CD4-positive, CD25-positive, alpha-beta regulatory T cell (primary cell): Measurements from ENCODE around the gene NCOA1. TPM values are rescaled to one million over a fixed set of nuclear protein-coding genes. Genes with fewer than 3 reads are reported as not detected.
A peak's percentile ranks its signal among the peaks of the same experiment; 100 is the strongest.

ENCODE experiments used
- ATAC-seq, 2 donors: fragments of 150-1000 bp; cut with Tn5 transposase; one replicate each; pipeline ENCODE4 v1.10.0; 2021; ENCODE audit warnings: low read depth in 2 of 2, moderate number of reproducible peaks in 2 of 2, moderate library complexity in 1 of 2
- DNase-seq, 3 donors: peaks; one replicate each; pipeline versions ENCODE4 v3.0.0 to v3.0.0-alpha.2; 2012 to 2022; ENCODE audit warnings: mixed read lengths in 1 of 3
- H3K27ac ChIP-seq: one replicate; pipeline ENCODE4 v1.7.0; 2013; ENCODE audit warnings: mild to moderate bottlenecking, low read length; ENCODE audit not compliant: insufficient read depth, poor library complexity, severe bottlenecking
- H3K27me3 ChIP-seq: one replicate; pipeline ENCODE4 v1.7.0; 2013; ENCODE audit warnings: low read length; ENCODE audit not compliant: control insufficient read depth, insufficient read depth
- H3K36me3 ChIP-seq: one replicate; pipeline ENCODE4 v1.7.0; 2013; ENCODE audit warnings: mild to moderate bottlenecking, low read length, moderate library complexity; ENCODE audit not compliant: control insufficient read depth, insufficient read depth
- H3K4me1 ChIP-seq: 2 replicates; pipeline ENCODE4 v1.7.0; 2013; ENCODE audit warnings: mild to moderate bottlenecking, low read length; ENCODE audit not compliant: insufficient read depth, control insufficient read depth, poor library complexity, severe bottlenecking
- H3K4me3 ChIP-seq: one replicate; pipeline ENCODE4 v1.7.0; 2013; ENCODE audit warnings: low read depth, mild to moderate bottlenecking, low read length, moderate library complexity
- H3K9me3 ChIP-seq, 2 experiments: 1 replicate in 1 of 2; 2 replicates in 1 of 2; pipeline ENCODE4 v1.7.0; 2013; ENCODE audit warnings: low read length in 2 of 2, mild to moderate bottlenecking in 1 of 2, moderate library complexity in 1 of 2; ENCODE audit not compliant: control insufficient read depth in 2 of 2
- H3K27ac Mint-ChIP-seq, 3 donors: one replicate each; pipeline ENCODE4 v1.8.0; 2020 to 2022; ENCODE audit warnings: mild to moderate bottlenecking in 3 of 3, mixed read lengths in 3 of 3, moderate library complexity in 2 of 3
- H3K27me3 Mint-ChIP-seq: one replicate; pipeline ENCODE4 v1.8.0; 2022; ENCODE audit warnings: mild to moderate bottlenecking, mixed read lengths
- H3K36me3 Mint-ChIP-seq: one replicate; pipeline ENCODE4 v1.8.0; 2020; ENCODE audit warnings: mixed read lengths
- H3K4me1 Mint-ChIP-seq, 4 donors: one replicate each; pipeline ENCODE4 v1.8.0; 2020 to 2022; ENCODE audit warnings: mixed read lengths in 4 of 4, mild to moderate bottlenecking in 1 of 4
- H3K4me3 Mint-ChIP-seq, 4 donors: one replicate each; pipeline ENCODE4 v1.8.0; 2020 to 2022; ENCODE audit warnings: mild to moderate bottlenecking in 4 of 4, mixed read lengths in 4 of 4, moderate library complexity in 3 of 4
- H3K9me3 Mint-ChIP-seq, 7 donors: one replicate each; pipeline ENCODE4 v1.8.0; 2020 to 2022; ENCODE audit warnings: mixed read lengths in 7 of 7, mild to moderate bottlenecking in 3 of 7, moderate library complexity in 2 of 7
- polyA plus RNA-seq, 4 donors: library from polyadenylated mRNA; unstranded; fragments of 300-500 nt; fragmentation: Illumina TruSeq; gene quantifications; one replicate each; pipeline ENCODE4 v1.2.3, GENCODE V29; 2021
- total RNA-seq: library from RNA; stranded (reverse); gene quantifications from one replicate; pipeline ENCODE4 v1.2.3, GENCODE V29; 2022

Gene NCOA1
- total RNA-seq: 53.6 TPM
- polyA plus RNA-seq: 10 to 100 TPM in 3 of 4 donors, 1 to 10 TPM in 1; 9.0 to 20.9 (median 12.7) TPM

- Histone ChIP-seq H3K27ac (peak within 1 kb of the TSS; percentile 90), H3K27me3 (no peaks in the 10 kb centered on the region), H3K9me3 (no peaks in the 10 kb centered on the region), H3K4me1 (peaks cover 39% of the 10 kb centered on the region), H3K36me3 (no peaks in the 10 kb centered on the region), H3K4me3 (peak within 1 kb of the TSS; percentile 79)
- no peaks in the 10 kb centered on the region for H3K36me3 Mint-ChIP-seq
- H3K4me1 Mint-ChIP-seq: peaks cover 34 to 55% (median 47%) of the 10 kb centered on the region in 4 donors
- H3K27me3 Mint-ChIP-seq: no peaks in the 10 kb centered on the region
- peak; percentile 86 to 91 (median 87) for DNase-seq
- peak within 1 kb of the TSS; percentile 90 to 96 (median 93) for H3K4me3 Mint-ChIP-seq
- peak within 1 kb of the TSS; percentile 93 to 96 (median 95) for H3K27ac Mint-ChIP-seq
- no peaks in the 10 kb centered on the region for H3K9me3 Mint-ChIP-seq
- ATAC-seq: peak; percentile 83 to 86
Observed at GRCh38 chr2:24490690-24491541, at the start of gene NCOA1. NCOA1 (plus strand) TSS chr2:24491254; CDS start chr2:24658678, 167,424 bp downstream.

GRCh38 chr2:24448797-24449196 lies 42.3 kb upstream of the NCOA1 start:
- Histone ChIP-seq H3K27me3 (peaks cover 2% of the 10 kb centered on the region), H3K9me3 (peaks cover 5 to 13% of the 10 kb centered on the region in 2 experiments), H3K4me3 (no peak overlapping the region), H3K4me1 (no peaks in the 10 kb centered on the region), H3K27ac (no peak overlapping the region), H3K36me3 (no peaks in the 10 kb centered on the region)
- Mint-ChIP-seq H3K4me1 (no peaks in the 10 kb centered on the region), H3K9me3 (peaks cover 0 to 14% (median 5%) of the 10 kb centered on the region in 7 donors), H3K36me3 (no peaks in the 10 kb centered on the region), H3K27ac (no peak overlapping the region), H3K27me3 (peaks cover 26% of the 10 kb centered on the region), H3K4me3 (no peak overlapping the region)
- no peak for DNase-seq
- ATAC-seq: no peak

GRCh38 chr2:24449344-24449743 lies 41.7 kb upstream of the NCOA1 start:
- no peak overlapping the region for H3K27ac Mint-ChIP-seq
- no peaks in the 10 kb centered on the region for H3K4me1 Mint-ChIP-seq

GRCh38 chr2:24451805-24452501 lies 39.1 kb upstream of the NCOA1 start:
- peaks cover 0 to 14% (median 5%) of the 10 kb centered on the region in 7 donors for H3K9me3 Mint-ChIP-seq
- DNase-seq (no peak), ATAC-seq (no peak)
- no peak overlapping the region for H3K4me3 Mint-ChIP-seq
- H3K27me3 Mint-ChIP-seq: peaks cover 31% of the 10 kb centered on the region
- H3K4me3 ChIP-seq: no peak overlapping the region
- no peaks in the 10 kb centered on the region for H3K4me1 Mint-ChIP-seq
- H3K36me3 ChIP-seq: no peaks in the 10 kb centered on the region
- H3K4me1 ChIP-seq: no peaks in the 10 kb centered on the region
- H3K36me3 Mint-ChIP-seq: no peaks in the 10 kb centered on the region
- H3K9me3 ChIP-seq: peaks cover 5 to 13% of the 10 kb centered on the region in 2 experiments
- H3K27ac Mint-ChIP-seq: no peak overlapping the region
- H3K27me3 ChIP-seq: peaks cover 2% of the 10 kb centered on the region
- no peak overlapping the region for H3K27ac ChIP-seq

More at GRCh38 chr2:24449344-24449743, 41.7 kb upstream of the NCOA1 start:
- H3K27me3 Mint-ChIP-seq: peaks cover 27% of the 10 kb centered on the region
- peaks cover 2% of the 10 kb centered on the region for H3K27me3 ChIP-seq
- no peaks in the 10 kb centered on the region for H3K4me1 ChIP-seq
- no peak overlapping the region for H3K4me3 Mint-ChIP-seq
- DNase-seq (no peak), ATAC-seq (no peak)
- H3K27ac ChIP-seq: no peak overlapping the region
- H3K4me3 ChIP-seq: no peak overlapping the region
- H3K9me3 Mint-ChIP-seq: peaks cover 0 to 14% (median 5%) of the 10 kb centered on the region in 7 donors
- H3K36me3 Mint-ChIP-seq: no peaks in the 10 kb centered on the region
- H3K36me3 ChIP-seq: no peaks in the 10 kb centered on the region
- H3K9me3 ChIP-seq: peaks cover 5 to 13% of the 10 kb centered on the region in 2 experiments

- Histone ChIP-seq H3K4me3 (no peak overlapping the region), H3K27ac (no peak overlapping the region), H3K9me3 (peaks cover 5 to 13% of the 10 kb centered on the region in 2 experiments), H3K36me3 (no peaks in the 10 kb centered on the region), H3K27me3 (peaks cover 2% of the 10 kb centered on the region), H3K4me1 (no peaks in the 10 kb centered on the region)
- Mint-ChIP-seq H3K27ac (no peak overlapping the region), H3K27me3 (peaks cover 28% of the 10 kb centered on the region), H3K4me3 (no peak overlapping the region), H3K9me3 (peaks cover 0 to 14% (median 5%) of the 10 kb centered on the region in 7 donors), H3K4me1 (no peaks in the 10 kb centered on the region), H3K36me3 (no peaks in the 10 kb centered on the region)
- ATAC-seq (no peak), DNase-seq (no peak)
Observed at GRCh38 chr2:24452502-24452885, 38.6 kb upstream of the NCOA1 start.

GRCh38 chr2:24453379-24454073 lies 37.5 kb upstream of the NCOA1 start:
- no peak overlapping the region for H3K27ac ChIP-seq
- Mint-ChIP-seq H3K9me3 (peaks cover 0 to 10% (median 5%) of the 10 kb centered on the region in 7 donors), H3K36me3 (no peaks in the 10 kb centered on the region), H3K4me3 (no peak overlapping the region), H3K4me1 (no peaks in the 10 kb centered on the region), H3K27ac (no peak overlapping the region), H3K27me3 (peaks cover 25% of the 10 kb centered on the region)
- H3K27me3 ChIP-seq: peaks cover 2% of the 10 kb centered on the region
- no peak overlapping the region for H3K4me3 ChIP-seq
- ATAC-seq: no peak
- H3K4me1 ChIP-seq: no peaks in the 10 kb centered on the region
- H3K36me3 ChIP-seq: no peaks in the 10 kb centered on the region
- DNase-seq: no peak
- H3K9me3 ChIP-seq: peaks cover 5 to 11% of the 10 kb centered on the region in 2 experiments

- Mint-ChIP-seq H3K27ac (no peak overlapping the region), H3K4me3 (no peak overlapping the region), H3K9me3 (peaks cover 0 to 9% (median 5%) of the 10 kb centered on the region in 7 donors), H3K4me1 (no peaks in the 10 kb centered on the region), H3K36me3 (no peaks in the 10 kb centered on the region), H3K27me3 (peaks cover 30% of the 10 kb centered on the region)
- no peak overlapping the region for H3K27ac ChIP-seq
- no peak overlapping the region for H3K4me3 ChIP-seq
- no peaks in the 10 kb centered on the region for H3K4me1 ChIP-seq
- ATAC-seq (no peak), DNase-seq (no peak)
- H3K9me3 ChIP-seq: peaks cover 4 to 5% of the 10 kb centered on the region in 2 experiments
- H3K36me3 ChIP-seq: no peaks in the 10 kb centered on the region
- H3K27me3 ChIP-seq: peaks cover 2% of the 10 kb centered on the region
Observed at GRCh38 chr2:24454294-24454693, 36.8 kb upstream of the NCOA1 start.
